ENCODE results near the gene MRPL27.

DNA sequence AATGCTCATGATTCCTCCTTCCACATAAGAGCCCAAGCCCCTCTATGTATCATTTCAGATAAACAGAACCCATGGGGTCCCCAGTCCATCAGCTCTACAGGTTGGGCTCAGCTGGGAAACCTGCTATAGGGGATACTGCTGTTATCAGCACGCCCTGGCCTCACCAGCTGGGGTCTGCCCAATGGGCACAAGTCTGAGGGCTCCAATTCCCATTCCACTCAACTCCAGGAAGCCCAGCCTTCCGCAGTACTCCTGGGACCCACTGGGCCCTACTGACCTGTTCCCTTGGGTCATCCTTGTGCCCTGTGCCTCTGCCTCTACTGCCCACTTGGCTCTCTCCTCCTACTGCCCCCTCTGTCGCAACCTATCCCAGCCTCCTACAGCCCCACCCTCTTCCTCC lies 43.3 kb downstream of the MRPL27 start:
- TF ChIP-seq, protein P1, sequence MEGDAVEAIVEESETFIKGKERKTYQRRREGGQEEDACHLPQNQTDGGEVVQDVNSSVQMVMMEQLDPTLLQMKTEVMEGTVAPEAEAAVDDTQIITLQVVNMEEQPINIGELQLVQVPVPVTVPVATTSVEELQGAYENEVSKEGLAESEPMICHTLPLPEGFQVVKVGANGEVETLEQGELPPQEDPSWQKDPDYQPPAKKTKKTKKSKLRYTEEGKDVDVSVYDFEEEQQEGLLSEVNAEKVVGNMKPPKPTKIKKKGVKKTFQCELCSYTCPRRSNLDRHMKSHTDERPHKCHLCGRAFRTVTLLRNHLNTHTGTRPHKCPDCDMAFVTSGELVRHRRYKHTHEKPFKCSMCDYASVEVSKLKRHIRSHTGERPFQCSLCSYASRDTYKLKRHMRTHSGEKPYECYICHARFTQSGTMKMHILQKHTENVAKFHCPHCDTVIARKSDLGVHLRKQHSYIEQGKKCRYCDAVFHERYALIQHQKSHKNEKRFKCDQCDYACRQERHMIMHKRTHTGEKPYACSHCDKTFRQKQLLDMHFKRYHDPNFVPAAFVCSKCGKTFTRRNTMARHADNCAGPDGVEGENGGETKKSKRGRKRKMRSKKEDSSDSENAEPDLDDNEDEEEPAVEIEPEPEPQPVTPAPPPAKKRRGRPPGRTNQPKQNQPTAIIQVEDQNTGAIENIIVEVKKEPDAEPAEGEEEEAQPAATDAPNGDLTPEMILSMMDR (IDR thresholded peaks at IDR 0.05), result no peak
- no peak for TF ChIP-seq POLR2A (IDR thresholded peaks at IDR 0.05)

Measured in lower leg skin (tissue), 3 donors.